ENCODE results near the gene PLXNC1.
A peak's percentile ranks its signal among the peaks of the same experiment; 100 is the strongest.

PLXNC1 gene

DNA sequence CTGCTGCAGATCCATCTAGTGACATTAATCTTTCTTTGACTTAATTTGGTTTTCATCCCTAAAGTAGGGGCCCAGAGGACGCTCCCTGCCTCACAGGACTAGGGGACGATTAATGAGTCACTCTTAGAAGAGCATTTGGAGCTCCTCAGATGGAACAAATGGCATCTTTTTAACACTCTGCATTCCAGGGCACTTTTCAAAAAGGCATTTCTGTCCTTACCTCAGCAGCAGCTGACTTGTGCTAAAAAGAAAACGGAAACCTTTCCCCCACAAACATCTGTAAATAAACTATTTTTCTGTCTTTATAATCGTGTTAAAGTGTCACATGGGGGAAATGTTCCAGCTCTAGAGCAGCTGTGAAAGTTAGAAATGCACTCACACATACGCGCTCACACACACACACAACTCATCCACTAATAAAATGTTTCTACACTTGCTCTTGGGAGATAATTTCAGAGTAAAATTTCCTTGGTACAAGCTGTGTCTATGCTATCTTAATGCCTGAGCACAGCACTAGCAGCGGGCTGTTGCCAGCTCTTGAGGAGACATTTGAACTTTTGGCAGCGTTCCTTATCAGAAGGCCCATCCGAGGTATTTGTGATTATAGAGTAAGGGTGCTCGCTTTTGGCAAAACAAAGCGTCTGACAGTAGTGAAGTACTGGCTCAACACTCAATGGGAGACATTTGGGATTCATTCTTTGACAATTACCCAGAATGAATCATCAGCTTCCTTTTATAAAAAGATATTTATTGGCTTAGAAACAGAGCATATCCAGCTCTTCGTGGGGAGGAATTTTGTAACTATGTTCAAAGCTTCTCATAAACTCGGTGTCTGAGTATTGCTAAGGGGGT is 141.3 kb downstream of the PLXNC1 start:
- peak overlapping the region; percentile 9 for H3K4me3 ChIP-seq (ENCODE audit: low read length)
- DNase-seq (ENCODE audit: low read depth), result peak; percentile 75
- TF ChIP-seq, protein P1, sequence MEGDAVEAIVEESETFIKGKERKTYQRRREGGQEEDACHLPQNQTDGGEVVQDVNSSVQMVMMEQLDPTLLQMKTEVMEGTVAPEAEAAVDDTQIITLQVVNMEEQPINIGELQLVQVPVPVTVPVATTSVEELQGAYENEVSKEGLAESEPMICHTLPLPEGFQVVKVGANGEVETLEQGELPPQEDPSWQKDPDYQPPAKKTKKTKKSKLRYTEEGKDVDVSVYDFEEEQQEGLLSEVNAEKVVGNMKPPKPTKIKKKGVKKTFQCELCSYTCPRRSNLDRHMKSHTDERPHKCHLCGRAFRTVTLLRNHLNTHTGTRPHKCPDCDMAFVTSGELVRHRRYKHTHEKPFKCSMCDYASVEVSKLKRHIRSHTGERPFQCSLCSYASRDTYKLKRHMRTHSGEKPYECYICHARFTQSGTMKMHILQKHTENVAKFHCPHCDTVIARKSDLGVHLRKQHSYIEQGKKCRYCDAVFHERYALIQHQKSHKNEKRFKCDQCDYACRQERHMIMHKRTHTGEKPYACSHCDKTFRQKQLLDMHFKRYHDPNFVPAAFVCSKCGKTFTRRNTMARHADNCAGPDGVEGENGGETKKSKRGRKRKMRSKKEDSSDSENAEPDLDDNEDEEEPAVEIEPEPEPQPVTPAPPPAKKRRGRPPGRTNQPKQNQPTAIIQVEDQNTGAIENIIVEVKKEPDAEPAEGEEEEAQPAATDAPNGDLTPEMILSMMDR (conservative IDR thresholded peaks at IDR 0.05; ENCODE audit: low read length), result no peak

DNA sequence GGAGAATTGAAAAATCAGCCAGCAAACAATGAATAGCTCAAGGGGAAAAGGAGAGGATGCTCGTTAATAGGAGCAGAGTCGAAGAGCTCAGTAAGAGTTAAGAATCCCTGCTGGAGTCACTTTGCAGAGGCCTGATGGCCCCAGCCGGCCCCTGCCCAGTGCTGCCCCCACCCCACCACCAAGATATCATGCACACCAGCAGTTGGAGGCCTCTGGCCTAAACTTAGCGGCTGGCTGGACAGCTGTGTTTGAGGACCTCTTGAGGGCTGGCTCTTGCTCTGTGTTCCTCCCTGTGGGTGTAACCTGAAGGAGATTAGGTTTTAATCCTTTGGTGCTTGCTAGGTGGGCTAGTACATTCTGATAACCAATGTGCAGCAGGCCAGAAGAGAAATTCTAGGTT is 142.0 kb downstream of the PLXNC1 start:
- no peak overlapping the region for H3K4me3 ChIP-seq (ENCODE audit: low read length)
- no peak for DNase-seq (ENCODE audit: low read depth)
- TF ChIP-seq, protein P1 (conservative IDR thresholded peaks at IDR 0.05; ENCODE audit: low read length), result no peak

DNA sequence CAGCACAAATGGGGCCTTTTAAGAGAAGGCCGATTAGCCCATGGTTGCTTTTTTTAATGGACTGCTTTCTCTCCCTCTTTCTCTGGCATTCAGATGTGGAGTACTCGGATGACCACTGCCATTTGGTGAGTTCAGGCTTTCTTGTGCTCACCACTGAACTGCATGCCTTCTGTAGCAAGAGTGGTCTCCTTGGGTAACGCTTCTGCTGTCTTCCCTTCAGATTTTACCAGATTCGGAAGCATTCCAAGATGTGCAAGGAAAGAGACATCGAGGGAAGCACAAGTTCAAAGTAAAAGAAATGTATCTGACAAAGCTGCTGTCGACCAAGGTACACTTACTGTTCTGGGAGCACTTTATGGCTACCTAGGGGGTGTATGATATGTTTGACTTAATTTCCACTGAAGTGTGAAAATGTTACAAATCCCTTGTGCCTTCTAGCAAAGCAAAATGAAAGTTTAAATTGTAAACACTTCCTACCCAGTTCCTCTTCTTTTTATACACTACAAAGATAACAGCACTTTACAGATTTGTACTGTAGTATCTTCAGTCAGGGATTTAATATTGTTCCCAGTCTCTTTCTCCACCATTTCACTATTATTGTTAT is 148.8 kb downstream of the PLXNC1 start:
- H3K4me3 ChIP-seq (ENCODE audit: low read length), result no peak overlapping the region
- TF ChIP-seq, protein P1 (conservative IDR thresholded peaks at IDR 0.05; ENCODE audit: low read length), result no peak
- no peak for DNase-seq (ENCODE audit: low read depth)

DNA sequence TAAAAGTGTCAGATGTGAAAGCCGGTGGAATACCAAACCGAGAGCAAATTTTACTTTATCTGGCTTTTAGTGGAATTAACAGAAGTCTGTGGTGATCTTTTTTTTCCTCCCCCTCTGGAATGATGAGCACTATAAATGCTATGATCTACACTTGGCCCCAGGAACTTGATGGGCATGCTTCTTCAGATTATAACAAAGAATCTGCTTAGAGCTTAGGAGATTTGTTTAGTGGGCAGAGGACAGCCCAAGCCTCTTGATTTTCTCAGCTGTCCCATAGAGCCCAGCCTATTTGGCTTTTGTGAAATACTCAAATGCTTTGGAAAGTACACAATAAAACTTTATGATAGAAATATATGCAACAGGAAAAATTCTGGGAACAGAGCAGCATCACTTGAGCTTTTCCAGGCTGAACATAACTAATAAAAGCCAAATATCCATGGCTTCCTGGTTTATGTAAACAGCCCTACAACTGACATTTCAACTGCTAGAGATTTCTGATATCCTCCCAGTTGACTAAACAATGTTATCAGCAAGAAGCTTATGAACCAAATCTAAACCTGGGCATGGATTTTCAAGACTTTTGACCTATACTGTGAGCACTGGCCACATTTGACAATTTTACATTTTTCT is 149.6 kb downstream of the PLXNC1 start:
- H3K4me3 ChIP-seq (ENCODE audit: low read length), result no peak overlapping the region
- DNase-seq (ENCODE audit: low read depth), result no peak
- TF ChIP-seq, protein P1 (conservative IDR thresholded peaks at IDR 0.05; ENCODE audit: low read length), result no peak

DNA sequence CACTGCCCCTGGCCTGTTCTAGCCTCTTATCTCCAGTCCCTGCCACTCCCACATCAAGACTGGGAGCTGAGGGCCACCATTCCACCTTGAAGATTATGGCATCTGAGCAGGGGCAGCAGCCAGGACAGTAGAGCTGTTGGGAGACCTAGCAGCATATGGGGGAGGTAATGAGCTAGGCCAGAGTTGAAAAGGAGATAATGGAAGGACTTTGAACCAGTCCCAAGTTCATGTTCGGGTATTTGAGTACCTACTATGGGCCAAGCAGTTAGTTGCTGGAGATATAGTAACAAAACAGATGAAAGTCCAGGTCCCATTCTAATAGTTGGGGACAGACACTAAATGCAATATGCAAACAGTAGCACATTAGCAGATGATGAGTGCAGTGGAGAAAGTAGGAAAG is 151.5 kb downstream of the PLXNC1 start:
- DNase-seq (ENCODE audit: low read depth), result no peak
- H3K4me3 ChIP-seq (ENCODE audit: low read length), result no peak overlapping the region
- TF ChIP-seq, protein P1 (conservative IDR thresholded peaks at IDR 0.05; ENCODE audit: low read length), result no peak

DNA sequence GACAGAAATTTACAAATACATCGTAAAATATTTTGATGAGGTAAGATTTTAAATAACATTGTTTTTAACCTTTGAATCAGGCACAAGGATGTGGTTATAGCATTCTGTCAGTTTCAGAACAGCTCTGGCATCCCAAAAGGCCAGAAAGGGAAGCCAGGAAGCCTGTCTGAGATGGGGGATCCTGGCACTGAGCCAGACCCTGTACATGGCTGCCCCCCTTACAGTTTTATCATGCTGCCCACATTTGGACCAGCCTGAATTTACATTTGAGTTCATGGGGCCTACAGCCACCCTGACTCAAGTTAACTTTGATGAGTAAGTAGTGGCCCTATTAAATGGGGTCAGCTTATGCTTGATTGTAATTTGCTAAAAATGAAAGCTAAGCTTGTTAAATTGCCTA is 155.6 kb downstream of the PLXNC1 start:
- no peak overlapping the region for H3K4me3 ChIP-seq (ENCODE audit: low read length)
- TF ChIP-seq, protein P1 (conservative IDR thresholded peaks at IDR 0.05; ENCODE audit: low read length), result no peak
- no peak for DNase-seq (ENCODE audit: low read depth)

Data from AG10803 (cell line).